Measurements from ENCODE around the gene HOXB3.

- no peak for TF ChIP-seq CTCF (IDR thresholded peaks at IDR 0.05; ENCODE audit: borderline replicate concordance, extremely low read depth, low read length, poor library complexity, severe bottlenecking)
- TF ChIP-seq EZH2 (IDR thresholded peaks at IDR 0.05; ENCODE audit: borderline replicate concordance, low read depth, low read length, severe bottlenecking), result no peak
Measured at GRCh38 chr17:48600244-48601098, 10.4 kb upstream of the HOXB3 start.

All from DND-41 (cell line).